ENCODE measurements around the gene C19orf47.

The C19orf47 gene, protein sequence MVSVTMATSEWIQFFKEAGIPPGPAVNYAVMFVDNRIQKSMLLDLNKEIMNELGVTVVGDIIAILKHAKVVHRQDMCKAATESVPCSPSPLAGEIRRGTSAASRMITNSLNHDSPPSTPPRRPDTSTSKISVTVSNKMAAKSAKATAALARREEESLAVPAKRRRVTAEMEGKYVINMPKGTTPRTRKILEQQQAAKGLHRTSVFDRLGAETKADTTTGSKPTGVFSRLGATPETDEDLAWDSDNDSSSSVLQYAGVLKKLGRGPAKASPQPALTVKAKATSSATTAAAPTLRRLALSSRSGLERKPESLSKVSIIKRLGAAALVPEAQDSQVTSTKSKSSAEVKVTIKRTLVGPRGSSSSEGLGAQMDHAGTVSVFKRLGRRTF

DNA sequence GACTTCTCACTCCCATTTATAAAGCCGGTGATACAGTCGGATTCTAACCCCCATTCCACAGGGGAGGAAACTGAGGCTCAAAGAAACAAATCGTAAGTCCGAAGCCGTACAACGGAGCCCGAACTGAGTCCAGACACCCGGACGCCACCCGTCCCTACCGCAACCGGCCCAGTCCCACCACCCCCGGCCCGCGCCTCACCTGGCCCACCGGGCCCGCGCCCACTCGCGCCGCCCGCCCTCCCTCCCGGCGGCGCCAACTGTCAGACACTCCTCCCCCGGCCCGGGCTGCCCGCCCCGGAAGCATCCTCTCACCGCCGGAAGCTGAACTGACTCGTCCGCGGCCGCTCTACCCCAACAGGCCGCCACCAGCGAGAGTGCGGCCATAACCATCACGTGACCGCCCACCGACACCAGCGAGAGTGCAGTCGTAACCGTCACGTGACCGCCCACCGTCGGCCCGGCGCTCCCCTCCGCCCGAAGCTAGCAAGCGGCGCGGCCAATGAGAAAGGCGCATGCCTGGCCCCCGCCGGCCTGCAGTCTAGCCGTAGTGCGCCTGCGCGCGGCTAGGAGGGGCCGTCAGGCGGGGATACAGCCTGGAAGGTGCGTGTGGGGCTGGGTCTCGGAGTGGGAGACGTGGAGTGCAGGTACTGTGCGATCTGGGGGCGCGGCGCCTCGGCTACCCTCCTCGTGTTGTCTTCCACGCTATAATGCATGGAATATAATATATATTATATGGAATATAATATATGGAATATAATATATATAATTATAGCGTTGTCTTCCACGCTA lies at the start of gene C19orf47, which contains the start of gene PLD3:
Gene C19orf47 (minus strand): TSS at position 273 of the 789 bp plus-strand sequence. CDS start 6,540 bp downstream, outside the sequence.
Gene PLD3 (plus strand): TSS at position 571 of the 789 bp plus-strand sequence. CDS start 17,789 bp downstream, outside the sequence.
- peak; percentile 59 for FAIRE-seq

- FAIRE-seq, result no peak
These were observed 49.3 kb upstream of the C19orf47 start for GRCh38 chr19:40397568-40397906.

GRCh38 chr19:40396886-40397567 lies 48.8 kb upstream of the C19orf47 start:
- no peak for FAIRE-seq

DNA sequence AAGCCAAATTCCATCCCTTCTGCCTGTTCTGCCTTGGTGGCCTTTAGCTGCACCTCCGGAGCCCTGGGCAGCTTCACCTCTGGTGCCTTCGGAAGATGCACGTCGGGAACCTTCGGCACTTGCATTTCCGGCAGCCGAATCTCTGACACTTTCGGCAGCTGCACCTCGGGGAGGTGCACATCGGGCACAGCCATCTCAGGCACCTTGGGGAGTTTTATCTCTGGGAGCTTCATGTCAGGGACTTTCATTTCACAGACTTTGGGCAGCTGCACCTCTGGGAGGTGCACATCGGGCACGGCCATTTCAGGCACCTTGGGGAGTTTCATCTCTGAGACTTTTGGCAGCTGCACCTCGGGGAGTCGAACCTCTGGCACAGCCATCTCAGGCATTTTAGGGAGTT lies 47.8 kb upstream of the C19orf47 start:
- no peak for FAIRE-seq

DNA sequence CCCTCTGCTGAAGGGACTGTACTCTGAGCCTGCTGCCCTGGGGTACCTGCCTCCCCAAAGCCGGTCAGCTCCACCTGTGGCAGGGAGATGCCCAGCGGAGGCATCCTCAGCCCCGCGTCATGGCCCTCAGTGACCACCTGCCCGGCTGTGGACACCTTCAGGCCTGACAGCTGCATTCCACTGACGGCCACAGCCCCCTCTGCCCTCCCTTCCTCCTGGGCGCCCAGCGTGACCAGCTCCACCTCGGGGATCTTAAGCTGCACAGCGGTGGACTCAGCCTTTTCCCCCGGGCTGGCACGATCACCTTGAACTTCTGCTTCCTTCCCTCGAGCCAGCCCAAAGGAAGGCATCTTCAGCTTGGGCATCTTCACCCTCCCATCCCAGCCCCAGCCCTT lies 46.6 kb upstream of the C19orf47 start:
- no peak for FAIRE-seq

DNA sequence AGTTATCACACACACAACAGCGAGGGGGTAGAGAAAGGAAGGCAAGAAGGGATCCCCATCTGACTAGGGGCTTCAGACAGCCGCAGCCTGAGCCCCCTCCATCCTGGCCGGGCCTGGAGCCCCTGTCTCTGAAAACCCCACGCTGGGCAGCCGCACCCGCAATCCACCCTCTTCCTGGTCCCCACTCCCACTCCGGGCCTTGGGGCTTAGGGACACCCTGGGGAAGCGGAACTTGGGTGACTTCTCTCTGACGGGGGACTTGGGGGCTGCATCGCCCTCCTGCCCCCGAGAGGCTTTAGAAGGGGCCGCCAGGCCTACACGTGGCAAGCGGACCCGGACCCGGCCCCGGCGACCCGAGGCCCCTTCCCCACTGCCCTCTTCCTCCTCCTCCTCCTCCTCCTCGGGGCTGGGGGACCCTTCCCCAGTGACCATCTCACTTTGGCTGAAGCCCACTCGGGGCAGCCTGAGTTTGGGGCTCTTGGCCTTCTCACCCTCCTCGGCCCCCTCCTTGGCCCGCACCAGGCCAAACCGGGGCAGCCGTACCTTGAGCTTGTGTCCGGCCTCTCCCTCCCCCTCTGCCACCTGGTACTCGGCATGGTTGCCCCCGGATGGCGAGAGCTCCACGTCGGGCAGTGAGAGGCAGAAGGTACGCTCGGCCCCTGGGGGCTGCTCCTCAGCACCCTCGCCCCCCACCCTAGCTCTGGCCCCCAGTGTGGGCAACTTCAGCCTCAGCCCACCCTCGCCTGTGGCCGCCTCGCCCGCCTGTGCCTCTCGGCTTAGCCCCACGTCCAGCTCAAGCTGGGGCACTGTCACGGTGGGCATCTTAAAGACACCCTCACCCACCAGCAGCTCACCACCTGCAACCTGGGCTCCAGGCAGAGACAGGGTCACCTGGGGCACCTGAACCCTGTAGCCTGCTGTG lies 46.0 kb upstream of the C19orf47 start:
- FAIRE-seq, result no peak

DNA sequence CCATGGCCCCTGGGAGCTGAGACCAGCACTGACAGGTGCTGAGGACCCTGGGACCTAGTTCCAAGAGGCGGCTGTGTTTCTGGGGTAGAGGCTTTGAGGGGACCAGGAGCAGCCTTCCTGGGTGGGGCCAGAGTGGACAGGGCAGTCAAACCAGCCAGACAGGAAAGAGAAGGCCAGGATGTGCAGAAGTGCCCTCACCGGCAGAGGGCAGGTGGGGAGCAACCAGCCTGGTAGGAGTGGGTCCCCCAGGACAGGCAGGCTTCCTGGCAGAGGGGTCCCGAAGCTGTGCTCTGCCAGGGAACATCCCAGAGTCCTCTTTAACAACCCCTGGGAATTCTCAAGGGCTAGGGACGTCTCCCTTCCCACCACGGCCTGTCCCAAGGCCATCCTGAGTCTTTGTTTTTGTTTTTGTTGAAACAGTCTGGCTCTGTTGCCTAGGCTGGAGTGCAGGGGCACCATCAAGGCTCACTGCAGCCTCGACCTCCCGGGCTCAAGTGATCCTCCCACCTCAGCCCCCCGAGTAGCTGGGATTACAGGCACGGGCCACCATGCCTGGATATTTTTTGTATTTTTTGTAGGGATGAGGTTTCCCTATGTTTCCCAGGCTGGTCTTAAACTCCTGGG lies 44.8 kb upstream of the C19orf47 start:
- FAIRE-seq, result no peak

- FAIRE-seq, result no peak
These were observed 43.9 kb upstream of the C19orf47 start for GRCh38 chr19:40392123-40392522.

DNA sequence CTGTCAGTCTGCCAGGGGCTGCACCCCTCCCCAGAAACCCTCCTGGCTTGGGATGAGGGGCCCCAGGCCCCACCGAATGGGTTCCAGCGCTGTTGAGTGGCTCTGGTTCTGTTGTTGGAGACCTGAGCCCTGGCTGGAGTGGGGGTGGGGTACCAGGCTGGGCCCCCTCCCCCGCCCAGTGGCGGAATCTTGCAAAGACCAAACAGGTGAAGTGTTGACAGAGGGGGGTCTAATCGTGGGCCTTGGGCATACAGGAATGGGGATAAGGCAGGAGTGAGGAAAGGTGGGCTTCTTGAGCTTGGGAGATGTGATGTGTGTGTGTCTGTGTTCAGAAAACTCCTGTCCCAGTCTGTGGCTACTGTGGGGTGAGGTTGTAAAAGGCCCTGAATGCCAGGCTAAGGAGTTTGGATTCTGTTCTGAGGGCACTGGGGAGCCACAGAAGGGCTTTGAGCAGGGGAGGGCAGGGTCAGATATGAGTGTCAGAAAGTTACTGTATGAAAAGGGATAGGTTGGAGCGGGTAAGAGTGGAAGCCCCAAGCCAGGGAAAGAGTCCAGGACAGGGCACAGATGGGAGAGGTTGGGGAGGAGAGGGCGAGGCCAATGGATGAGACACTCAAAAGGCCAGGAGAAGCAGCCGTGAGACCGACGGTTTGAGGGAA lies 42.0 kb upstream of the C19orf47 start, which contains the start of gene HIPK4:
Gene HIPK4 (minus strand): TSS at position 98 of the 659 bp plus-strand sequence. CDS start 279 bp downstream, outside the sequence.
- FAIRE-seq, result no peak

DNA sequence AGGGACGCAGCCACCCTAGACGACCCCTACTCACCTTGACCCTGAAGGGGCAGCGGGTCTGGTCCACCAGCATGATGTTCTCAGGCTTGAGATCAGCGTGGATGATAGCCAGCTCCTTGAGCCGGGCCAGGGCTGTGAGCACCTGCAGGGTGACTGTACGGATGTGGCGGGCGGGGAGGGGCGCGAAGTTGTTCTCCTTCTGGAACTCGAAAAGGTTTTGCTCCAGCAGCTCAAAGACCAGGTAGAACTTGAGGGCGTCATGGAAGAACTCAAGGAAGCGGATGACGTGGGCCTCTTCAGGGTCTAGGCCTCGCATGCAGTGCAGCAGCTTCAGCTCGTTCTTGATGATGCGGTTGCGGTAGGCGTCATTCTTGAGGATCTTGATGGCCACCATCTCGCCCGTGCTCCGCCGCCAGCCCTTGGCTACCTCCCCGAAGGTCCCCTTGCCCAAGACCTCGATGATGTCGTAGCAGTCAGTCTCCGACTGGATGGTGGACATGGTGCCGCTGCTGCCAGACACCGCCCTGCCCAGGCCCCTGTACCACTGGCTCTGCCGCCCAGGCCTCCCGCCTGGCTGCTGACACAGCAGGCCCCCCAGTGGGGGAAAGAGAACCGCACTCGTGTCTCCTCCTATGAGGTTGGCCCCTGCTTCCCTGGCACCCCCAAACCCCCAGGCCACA lies 41.3 kb upstream of the C19orf47 start:
- no peak for FAIRE-seq

DNA sequence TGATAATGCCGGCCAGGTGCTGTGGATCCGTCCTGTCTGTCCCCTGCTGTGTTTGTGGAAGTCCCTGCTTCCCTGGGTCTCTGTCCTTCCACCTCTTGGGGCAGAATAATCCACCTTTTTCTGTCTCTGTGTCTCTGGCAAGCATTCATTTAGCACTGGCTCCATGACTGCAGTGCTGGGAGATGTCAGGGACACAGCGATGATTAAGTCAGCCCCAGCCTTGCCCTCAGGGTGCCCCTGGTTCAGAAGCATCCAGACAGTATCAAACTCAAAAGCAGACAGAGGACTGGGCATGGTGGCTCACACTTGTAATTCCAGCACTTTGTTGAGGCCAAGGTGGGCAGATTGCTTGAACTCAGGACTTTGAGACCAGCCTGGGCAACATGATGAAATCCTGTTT lies 40.3 kb upstream of the C19orf47 start:
- no peak for FAIRE-seq

DNA sequence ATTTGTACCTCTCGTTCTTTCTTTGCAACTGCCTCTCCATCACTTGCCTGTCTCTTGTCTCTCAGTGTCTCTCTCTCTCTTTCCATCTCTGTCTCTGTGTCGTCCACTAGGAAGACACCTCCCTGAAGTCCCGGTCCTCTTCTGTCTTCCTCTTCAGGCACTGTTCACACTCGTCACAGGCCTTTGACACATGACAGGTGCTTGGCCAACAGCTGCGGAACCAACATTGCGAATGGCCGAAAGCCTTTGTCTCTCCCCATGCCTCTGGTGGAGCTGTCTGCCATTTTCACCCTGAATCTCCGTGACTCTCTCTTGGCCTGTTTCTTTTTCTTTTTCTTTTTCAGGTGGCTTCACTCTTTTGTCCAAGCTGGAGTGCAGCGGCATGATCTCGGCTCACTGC lies 39.0 kb upstream of the C19orf47 start:
- FAIRE-seq, result no peak

DNA sequence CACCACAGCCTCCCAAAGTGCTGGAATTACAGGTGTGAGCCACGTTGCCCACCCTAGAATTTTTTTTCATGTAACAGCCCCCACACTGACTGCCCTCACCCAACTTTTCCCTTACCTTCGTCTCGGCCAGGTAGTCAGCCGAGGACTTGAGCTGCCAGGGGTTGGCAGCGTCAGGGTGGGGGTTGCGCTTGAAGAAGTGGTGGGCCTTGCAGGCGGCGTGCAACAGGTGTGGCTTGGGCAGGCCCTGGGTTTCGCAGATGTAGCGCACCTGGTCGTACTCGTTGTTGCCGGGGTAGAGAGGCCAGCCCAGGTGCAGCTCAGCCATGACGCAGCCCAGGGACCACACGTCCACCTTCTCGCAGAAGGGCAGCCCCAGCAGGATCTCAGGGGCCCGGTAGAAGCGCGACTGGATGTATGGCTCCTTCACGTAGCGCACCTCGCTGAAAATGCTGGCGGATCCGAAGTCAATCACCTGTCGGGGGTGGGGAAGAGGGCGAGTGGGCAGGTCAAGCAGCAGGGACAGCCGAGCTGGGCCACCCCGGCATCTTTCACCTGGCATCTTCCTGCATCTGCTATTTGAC lies 35.6 kb upstream of the C19orf47 start:
- FAIRE-seq, result no peak

DNA sequence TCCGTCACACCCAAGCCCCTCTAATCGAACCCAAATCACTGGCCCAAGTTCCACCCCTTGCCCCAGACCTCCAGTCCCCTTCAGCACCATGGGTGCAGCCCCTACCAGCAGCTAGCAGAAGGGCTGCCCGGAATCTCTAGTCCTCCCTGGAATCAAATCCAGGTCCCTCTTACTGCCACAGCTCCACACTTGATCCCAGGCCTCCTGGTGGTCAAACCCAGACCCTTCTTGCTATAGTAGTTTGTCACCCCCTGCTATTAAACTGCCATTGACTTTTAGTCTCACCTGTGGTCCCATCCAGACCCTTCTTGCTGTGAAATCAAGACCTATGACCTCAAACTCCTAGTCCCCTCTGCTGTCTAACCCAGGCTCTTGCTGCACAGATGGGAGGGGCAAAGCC lies 33.1 kb upstream of the C19orf47 start:
- no peak for FAIRE-seq

GRCh38 chr19:40380199-40381037 lies 32.2 kb upstream of the C19orf47 start:
- no peak for FAIRE-seq

- FAIRE-seq, result no peak
These were observed 31.4 kb upstream of the C19orf47 start for GRCh38 chr19:40379446-40380198.

GRCh38 chr19:40378509-40378908 lies 30.3 kb upstream of the C19orf47 start:
- no peak for FAIRE-seq

GRCh38 chr19:40377876-40378385 lies 29.7 kb upstream of the C19orf47 start:
- FAIRE-seq, result no peak

Data from TTC549 (cell line).